Putamen (tissue), 1 donor: ENCODE measurements around the gene SLC22A2.

Experiments used
- DNase-seq: peaks from one replicate; pipeline ENCODE4 v3.0.0-alpha.2; 2016; ENCODE audit warnings: low spot score

SLC22A2 gene

GRCh38 chr6:160207618-160208017, 51.0 kb downstream of the SLC22A2 start:
- DNase-seq = no peak

- no peak for DNase-seq
These were observed 53.9 kb downstream of the SLC22A2 start for GRCh38 chr6:160204710-160205109.

GRCh38 chr6:160203953-160204352, 54.7 kb downstream of the SLC22A2 start:
- DNase-seq = no peak

- DNase-seq = no peak
These were observed 55.1 kb downstream of the SLC22A2 start for GRCh38 chr6:160203522-160203921.

- no peak for DNase-seq
These were observed 55.5 kb downstream of the SLC22A2 start for GRCh38 chr6:160203076-160203475.

- no peak for DNase-seq
These were observed 56.2 kb downstream of the SLC22A2 start for GRCh38 chr6:160202411-160202810.

- DNase-seq = no peak
These were observed 57.6 kb downstream of the SLC22A2 start for GRCh38 chr6:160201061-160201460.

- DNase-seq = no peak
These were observed 59.9 kb downstream of the SLC22A2 start for GRCh38 chr6:160198606-160199211.

- DNase-seq = no peak
These were observed 61.0 kb downstream of the SLC22A2 start for GRCh38 chr6:160197662-160198061.

GRCh38 chr6:160194808-160195207, 63.8 kb downstream of the SLC22A2 start:
- no peak for DNase-seq

- no peak for DNase-seq
These were observed 65.8 kb downstream of the SLC22A2 start for GRCh38 chr6:160192840-160193239.

- DNase-seq = no peak
These were observed 67.6 kb downstream of the SLC22A2 start for GRCh38 chr6:160190973-160191372.

GRCh38 chr6:160190081-160190480, 68.5 kb downstream of the SLC22A2 start:
- no peak for DNase-seq

- DNase-seq = no peak
These were observed 69.8 kb downstream of the SLC22A2 start for GRCh38 chr6:160188773-160189172.

- DNase-seq = no peak
These were observed 77.9 kb downstream of the SLC22A2 start for GRCh38 chr6:160180706-160181105.

GRCh38 chr6:160178271-160178670, 80.3 kb downstream of the SLC22A2 start:
- DNase-seq = no peak

- DNase-seq = no peak
These were observed 81.4 kb downstream of the SLC22A2 start for GRCh38 chr6:160177220-160177619.

- no peak for DNase-seq
These were observed 83.9 kb downstream of the SLC22A2 start for GRCh38 chr6:160174681-160175080.

- DNase-seq = no peak
These were observed 84.7 kb downstream of the SLC22A2 start for GRCh38 chr6:160173806-160174527.

GRCh38 chr6:160172704-160173103, 85.9 kb downstream of the SLC22A2 start:
- no peak for DNase-seq

- no peak for DNase-seq
These were observed 88.5 kb downstream of the SLC22A2 start for GRCh38 chr6:160170018-160170680.

- no peak for DNase-seq
These were observed 90.8 kb downstream of the SLC22A2 start for GRCh38 chr6:160167604-160168399.
